ENCODE data around the gene NAPSA.

- TF ChIP-seq, protein P1, sequence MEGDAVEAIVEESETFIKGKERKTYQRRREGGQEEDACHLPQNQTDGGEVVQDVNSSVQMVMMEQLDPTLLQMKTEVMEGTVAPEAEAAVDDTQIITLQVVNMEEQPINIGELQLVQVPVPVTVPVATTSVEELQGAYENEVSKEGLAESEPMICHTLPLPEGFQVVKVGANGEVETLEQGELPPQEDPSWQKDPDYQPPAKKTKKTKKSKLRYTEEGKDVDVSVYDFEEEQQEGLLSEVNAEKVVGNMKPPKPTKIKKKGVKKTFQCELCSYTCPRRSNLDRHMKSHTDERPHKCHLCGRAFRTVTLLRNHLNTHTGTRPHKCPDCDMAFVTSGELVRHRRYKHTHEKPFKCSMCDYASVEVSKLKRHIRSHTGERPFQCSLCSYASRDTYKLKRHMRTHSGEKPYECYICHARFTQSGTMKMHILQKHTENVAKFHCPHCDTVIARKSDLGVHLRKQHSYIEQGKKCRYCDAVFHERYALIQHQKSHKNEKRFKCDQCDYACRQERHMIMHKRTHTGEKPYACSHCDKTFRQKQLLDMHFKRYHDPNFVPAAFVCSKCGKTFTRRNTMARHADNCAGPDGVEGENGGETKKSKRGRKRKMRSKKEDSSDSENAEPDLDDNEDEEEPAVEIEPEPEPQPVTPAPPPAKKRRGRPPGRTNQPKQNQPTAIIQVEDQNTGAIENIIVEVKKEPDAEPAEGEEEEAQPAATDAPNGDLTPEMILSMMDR (IDR thresholded peaks at IDR 0.05; ENCODE audit: low read length): no peak
- no peak for TF ChIP-seq EZH2 (optimal IDR thresholded peaks at IDR 0.05; ENCODE audit: low read depth, low read length)
Observed at GRCh38 chr19:50328224-50328872, 37.1 kb downstream of the NAPSA start.

Data from MM.1S (cell line).